HG02943 (cell line): ENCODE data around the gene SUN5.

Source experiments
- ATAC-seq: cut with Tn5 transposase; IDR thresholded peaks from one replicate; pipeline ENCODE4 v1.9.1; 2021; ENCODE audit warnings: mild to moderate bottlenecking, low read depth, moderate library complexity; ENCODE audit not compliant: unreplicated experiment

Gene SUN5

DNA sequence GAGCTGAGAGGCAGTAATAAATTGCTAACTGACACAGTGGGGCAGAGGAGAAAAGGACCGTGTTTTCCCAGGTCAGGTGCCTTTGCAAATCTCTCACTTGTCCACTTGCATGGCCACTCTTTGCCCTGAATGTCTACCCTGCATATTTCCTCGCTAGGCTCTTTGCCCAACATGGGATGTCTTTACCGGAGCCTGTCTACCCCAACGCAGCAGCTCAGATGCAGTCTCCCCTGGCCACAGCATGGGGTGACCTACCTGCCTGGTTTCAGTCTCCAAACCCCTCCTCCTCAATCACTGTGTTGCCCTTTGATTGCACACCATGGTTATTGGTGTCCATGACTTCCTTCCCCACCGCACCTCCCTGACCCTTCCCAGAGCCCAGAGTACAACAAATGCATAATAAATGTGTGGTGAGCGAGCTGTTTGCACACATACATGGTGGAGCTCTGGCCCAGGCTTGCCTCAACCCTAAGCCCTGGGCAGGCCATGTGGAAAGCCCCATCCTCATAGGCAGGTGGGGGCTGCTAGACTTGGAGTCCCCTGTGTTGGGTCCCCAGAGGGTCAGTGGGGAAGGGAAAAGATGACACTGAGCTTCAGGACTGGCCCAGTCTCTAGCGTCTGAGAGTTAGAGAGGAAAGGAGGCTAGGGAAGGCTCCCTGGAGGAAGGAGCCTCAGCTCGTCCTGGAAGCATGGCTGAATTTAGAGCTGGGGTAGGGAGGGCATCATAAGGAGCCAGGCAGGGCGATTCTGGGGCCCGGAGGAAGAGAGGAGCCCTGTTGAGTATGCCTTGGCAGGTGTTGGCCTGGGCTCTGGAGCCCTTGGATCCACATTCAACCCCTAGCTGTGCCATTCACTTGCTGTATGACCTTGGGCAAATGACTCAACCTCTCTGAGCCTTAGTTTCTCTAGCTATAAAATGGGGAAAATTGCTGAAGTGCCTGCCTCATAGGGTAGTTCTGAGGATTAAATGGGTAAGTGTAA, 22.8 kb upstream of the SUN5 start:
- ATAC-seq: no peak

DNA sequence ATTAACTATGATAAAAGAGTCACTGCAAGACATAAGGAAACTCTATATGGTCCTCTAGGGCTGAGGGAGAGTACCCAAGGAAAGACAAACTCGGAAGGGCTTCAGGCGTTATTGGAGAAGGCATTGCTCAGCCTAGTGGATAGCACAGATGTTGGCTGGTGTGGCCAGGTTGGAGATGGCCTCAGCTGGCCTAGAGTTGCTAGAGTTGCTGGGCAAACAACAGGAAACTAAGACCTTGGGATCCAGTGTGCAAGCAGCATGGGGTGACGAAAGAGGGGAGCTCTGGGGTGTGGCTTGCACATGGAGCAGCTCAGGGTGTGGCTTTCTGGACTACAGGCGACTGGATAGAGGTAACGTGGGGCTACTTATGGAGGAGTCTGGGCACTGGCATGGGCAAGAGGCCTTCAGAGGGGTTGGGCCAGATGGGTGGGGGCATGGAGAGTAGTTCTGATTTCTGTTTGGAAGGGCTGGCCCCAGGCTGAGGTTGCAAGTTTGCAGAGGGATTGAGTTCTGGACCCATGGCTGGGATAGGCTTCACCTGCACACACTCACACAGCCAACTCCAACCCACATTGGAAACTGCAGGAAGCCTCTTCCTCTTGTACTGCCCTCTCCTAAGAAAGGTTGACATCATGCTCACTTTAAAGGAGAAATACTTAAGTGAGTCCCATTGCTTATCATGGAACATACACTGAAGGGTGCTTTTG, 22.0 kb upstream of the SUN5 start:
- ATAC-seq: no peak

DNA sequence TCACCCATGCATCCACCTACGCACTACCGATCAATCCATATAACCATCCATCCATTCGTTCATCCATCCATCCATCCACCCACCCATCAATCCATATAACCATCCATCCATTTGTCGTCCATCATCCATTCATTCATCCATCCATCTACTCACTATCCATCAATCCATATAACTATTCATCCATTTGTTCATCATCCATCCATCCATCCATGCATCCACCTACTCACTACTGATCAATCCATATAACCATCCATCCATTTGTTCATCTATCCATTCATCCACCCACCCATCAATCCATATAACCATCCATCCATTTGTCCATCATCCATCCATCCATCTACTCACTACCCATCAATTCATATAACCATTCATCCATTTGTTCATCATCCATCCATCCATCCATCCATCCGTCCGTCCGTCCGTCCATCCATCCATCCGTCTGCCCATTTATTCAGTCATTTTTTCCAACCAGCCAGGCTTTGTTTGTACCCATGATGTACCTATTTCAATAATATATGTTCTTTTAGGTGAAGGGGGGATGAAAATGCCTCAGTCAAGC, 21.2 kb upstream of the SUN5 start:
- ATAC-seq: no peak

GRCh38 chr20:33024609-33025317, 20.5 kb upstream of the SUN5 start:
- ATAC-seq: no peak

- ATAC-seq: no peak
These were observed 20.0 kb upstream of the SUN5 start for GRCh38 chr20:33024243-33024560.

DNA sequence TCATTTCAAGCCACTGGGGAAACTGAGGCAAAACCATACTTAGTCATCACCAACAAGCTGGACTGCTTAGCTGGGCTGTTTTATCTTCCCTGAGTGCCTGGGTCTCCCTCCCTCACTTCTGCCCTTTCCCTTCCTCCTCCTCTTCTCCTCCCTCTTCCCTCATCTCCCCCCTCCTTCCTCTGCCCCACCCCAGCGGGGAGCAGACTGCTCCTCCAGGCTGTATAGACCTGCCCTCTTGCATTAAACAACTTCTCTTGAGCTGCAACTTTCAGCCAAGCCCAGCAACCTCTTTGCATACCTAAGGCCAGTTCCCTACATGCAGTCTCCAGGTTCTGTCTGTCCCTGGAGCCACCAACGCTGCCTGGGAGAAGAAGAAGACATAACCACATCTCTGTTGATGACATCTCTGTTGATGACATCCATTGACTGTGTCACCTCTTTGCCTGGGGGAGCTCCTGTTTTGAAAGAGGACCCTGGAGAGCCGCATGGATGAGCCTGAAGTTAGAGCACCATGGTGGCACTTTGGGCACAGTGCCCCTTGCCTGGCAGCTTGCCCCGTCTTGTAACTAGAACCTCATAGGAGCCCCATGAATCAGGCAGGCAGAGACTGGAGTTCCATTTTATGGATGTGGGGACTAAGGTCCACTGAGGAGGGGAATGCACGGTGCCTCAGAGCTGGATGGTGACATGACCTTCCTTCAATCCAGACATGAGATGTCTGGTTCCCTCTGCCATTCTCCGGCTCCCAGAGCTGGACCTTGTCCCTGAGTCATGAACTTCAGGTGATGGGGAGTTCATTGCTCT, 19.4 kb upstream of the SUN5 start:
- ATAC-seq: no peak

DNA sequence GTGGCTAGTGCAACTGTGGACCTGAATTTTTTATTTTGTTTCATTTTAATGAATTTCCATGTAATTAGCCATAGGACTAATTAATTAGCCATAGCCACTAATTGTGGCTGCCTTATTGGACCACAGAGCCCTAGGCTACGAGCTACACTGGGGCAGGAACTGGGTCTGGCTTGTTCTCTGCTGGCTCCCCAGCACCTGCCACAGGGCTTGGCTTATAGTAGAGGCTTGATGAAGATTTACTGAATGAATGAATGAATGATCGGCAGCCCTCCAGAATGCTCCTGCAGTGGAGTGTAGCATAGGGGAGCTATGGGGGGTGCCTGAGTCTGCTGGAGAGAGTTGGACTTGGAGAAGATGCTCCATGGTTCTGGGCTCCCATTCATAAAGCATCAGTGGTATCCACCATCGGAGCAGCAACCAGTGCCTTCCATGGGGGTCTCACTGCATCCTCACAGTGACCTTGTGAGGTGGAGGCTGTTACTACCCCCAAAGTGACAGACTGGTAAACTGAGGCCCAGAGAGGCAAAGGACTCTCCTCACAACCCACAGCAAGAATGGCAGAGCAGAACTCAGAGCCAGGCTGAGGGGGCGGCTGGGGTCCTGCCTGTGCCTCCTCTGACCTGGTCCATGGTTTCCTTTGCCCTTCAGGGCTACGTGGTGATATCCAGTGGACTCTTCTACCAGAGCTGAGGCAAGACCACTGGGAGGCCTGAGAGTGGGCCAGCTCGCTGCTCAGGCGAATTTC, 18.6 kb upstream of the SUN5 start:
- no peak for ATAC-seq

GRCh38 chr20:33022289-33022688, 18.1 kb upstream of the SUN5 start:
- ATAC-seq: no peak

GRCh38 chr20:33021879-33022278, 17.6 kb upstream of the SUN5 start:
- ATAC-seq: no peak

GRCh38 chr20:33020278-33021161, 16.3 kb upstream of the SUN5 start:
- ATAC-seq: no peak

DNA sequence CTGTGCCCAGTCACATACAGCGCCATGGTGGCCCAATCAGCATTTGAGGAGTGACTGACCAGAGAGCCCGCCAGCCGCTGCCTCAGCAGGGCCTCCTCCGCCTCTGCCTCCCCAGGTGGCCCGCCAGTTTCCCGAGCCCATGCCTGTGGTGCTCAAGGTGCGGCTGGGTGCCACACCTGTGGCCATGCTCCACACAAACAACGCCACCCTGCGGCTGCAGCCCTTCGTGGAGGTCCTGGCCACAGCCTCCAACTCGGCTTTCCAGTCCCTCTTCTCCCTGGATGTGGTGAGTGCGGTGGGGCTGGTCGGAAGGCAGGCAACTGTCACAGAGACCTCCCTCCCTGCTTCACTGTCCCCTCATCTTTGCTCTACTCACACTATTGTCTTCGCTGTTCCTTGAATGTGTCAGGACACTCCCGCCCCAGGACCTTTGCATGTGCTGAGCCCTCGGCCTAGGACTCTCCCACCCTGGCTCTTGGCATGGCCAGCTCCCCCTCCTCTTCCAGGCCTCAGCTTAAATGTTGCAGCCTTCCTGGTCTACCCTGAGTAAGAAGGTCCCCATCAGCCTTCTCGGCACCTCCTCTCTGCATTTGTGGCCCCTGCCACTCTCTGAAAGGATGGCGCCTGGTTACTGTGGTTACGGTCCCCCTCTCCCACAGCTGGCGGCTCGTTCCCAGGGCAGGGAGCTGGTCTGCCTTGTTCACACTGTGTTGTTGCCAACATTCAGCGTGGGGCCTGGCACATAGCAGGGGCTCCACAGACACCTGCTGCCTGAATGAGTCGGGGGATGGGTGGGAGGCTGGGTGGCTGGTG, 15.4 kb upstream of the SUN5 start:
- ATAC-seq: no peak

- ATAC-seq: no peak
These were observed 14.1 kb upstream of the SUN5 start for GRCh38 chr20:33018169-33018931.

GRCh38 chr20:33017542-33017941, 13.3 kb upstream of the SUN5 start:
- ATAC-seq: no peak

GRCh38 chr20:33016581-33017109, 12.4 kb upstream of the SUN5 start:
- ATAC-seq: no peak

DNA sequence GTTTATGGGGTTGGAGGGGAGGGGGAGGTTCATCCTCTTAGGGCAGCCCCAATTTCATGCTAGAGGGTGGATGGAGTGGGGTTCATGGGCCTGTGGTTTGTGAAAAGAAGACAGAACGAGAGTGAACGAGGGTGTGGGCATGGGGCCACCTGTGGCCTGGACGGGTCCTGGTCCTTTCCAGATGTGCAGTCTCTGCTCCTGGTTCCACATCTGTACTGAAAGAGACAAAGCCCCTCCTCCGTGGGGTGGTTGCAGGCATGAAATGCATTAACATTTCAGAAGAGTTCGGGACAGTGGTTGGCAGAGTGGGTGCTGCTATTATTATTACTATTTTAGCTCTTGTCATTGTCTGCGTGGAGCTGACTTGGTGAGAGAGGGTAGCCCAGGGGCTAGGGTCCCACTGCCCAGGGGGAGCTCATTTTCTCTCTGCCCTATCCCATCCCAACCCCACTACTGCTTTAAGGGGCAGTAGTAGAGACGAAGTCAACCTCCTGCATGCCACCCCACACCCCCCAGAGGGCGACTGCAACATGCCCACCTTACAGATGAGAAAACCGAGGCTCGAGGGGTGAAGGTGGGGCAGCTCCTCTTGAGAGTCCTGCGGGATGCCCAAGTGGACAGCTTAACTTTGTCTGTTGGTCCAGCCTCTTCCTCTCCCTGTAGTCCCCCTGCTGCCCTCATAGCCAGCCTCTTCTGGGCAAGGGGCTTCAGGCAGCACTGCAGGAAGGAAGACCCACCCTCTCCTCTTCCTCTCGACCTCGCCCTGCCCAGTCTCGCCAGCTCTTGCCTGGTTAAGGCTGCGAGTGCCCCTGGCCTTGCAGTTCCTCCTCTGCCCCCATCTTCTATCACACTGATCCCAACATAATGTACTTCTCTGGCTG, 11.7 kb upstream of the SUN5 start:
- ATAC-seq: no peak

GRCh38 chr20:33015114-33015484, 10.9 kb upstream of the SUN5 start:
- ATAC-seq: no peak
